Cardiac muscle cell (in vitro differentiated cells and primary cell): ENCODE results near the gene TMCC2. TPM values are rescaled to one million over a fixed set of nuclear protein-coding genes. Genes with fewer than 3 reads are reported as not detected.

Experiments
- DNase-seq, 2 donors: peaks; one replicate each; pipeline versions ENCODE4 v3.0.0 to v3.0.0-alpha.2; 2010 to 2017; ENCODE audit warnings: low read depth in 1 of 2, low spot score in 1 of 2
- H3K27ac ChIP-seq: fragments of 200-600 bp; sonication (generic); 2 replicates; pipeline ENCODE4 v1.5.1; 2016
- H3K27me3 ChIP-seq: fragments of 200-600 bp; sonication (generic); 2 replicates; pipeline ENCODE4 v1.6.0; 2016; ENCODE audit warnings: control low read depth
- H3K36me3 ChIP-seq: fragments of 200-600 bp; sonication (generic); 2 replicates; pipeline ENCODE4 v1.5.1; 2016; ENCODE audit warnings: control low read depth
- H3K4me1 ChIP-seq: fragments of 200-600 bp; sonication (generic); 2 replicates; pipeline ENCODE4 v1.8.1; 2017; ENCODE audit warnings: low read depth, mild to moderate bottlenecking, mixed run types
- H3K4me3 ChIP-seq: fragments of 200-600 bp; sonication (generic); 2 replicates; pipeline ENCODE4 v1.5.1; 2016; ENCODE audit warnings: mild to moderate bottlenecking
- H3K9me3 ChIP-seq: fragments of 200-600 bp; sonication (generic); 2 replicates; pipeline ENCODE4 v1.5.1; 2017; ENCODE audit warnings: low read depth, mild to moderate bottlenecking, control low read depth
- polyA plus RNA-seq: library from polyadenylated mRNA; unstranded; fragments of >200 nt; fragmentation: Nextera tagmentation; extraction: Ambion mirVana; gene quantifications from 2 replicates; pipeline ENCODE4 v1.2.1, GENCODE V29; 2016
- total RNA-seq: library from RNA; depleted of rRNA; stranded (reverse); fragments of >200 nt; gene quantifications from 2 replicates; pipeline ENCODE4 v1.2.3, GENCODE V29; 2016
- TF ChIP-seq, protein P1 (sequence below): IDR thresholded peaks from 2 replicates; pipeline ENCODE4 v1.5.1; 2012; ENCODE audit warnings: low read depth, mild to moderate bottlenecking, low read length

Gene TMCC2
- total and polyA plus RNA-seq, 2 experiments from 2014 or later: 6.3 to 10.9 TPM

DNA sequence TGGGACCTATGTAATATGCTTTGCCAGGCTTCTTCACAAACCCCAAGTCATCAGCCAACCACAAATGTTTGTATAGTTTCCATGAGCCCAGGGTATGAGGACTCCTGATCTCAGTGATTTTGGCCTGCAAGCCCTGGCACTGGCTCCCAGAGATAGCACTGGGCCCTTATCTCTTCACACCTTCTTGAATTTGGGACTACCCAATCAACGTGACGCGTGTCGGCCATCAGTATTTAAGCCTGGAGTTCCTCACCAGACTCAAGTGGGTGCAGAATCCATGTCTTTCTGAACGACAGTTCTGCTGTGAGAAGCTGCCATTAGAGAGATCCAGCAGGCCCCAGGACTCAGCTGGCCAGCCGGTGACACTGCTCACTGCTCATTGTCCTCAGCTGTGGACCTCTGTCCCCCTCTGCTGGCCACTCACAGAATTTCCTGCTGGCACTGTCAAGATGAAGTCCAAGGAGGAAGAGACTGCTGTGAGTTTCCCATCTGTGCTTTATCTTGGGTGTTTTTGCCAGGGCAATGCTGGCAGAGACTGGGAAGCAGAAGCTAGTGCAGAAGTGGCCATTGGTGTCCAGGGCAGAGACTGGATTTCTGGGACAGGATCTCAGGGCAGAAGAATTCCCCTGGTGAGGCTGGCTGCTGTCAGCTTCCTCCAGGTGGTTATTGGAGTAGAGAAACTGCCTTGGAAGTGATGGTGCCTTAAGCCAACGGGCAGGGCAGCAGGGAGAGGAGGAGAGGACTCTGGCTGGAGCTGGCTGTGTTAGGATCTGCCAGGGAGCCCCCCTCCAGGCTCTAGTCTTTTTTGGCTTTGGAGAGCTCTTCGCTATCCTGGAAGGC lies 28.4 kb downstream of the TMCC2 start:
- Histone ChIP-seq H3K9me3 (no peaks in the 10 kb centered on the region), H3K36me3 (no peaks in the 10 kb centered on the region), H3K27ac (peak overlapping the region; percentile 0), H3K27me3 (peaks cover 47% of the 10 kb centered on the region), H3K4me3 (no peak overlapping the region), H3K4me1 (peaks cover 9% of the 10 kb centered on the region)
- peak; percentile 89 to 93 for DNase-seq
- TF ChIP-seq, protein P1, sequence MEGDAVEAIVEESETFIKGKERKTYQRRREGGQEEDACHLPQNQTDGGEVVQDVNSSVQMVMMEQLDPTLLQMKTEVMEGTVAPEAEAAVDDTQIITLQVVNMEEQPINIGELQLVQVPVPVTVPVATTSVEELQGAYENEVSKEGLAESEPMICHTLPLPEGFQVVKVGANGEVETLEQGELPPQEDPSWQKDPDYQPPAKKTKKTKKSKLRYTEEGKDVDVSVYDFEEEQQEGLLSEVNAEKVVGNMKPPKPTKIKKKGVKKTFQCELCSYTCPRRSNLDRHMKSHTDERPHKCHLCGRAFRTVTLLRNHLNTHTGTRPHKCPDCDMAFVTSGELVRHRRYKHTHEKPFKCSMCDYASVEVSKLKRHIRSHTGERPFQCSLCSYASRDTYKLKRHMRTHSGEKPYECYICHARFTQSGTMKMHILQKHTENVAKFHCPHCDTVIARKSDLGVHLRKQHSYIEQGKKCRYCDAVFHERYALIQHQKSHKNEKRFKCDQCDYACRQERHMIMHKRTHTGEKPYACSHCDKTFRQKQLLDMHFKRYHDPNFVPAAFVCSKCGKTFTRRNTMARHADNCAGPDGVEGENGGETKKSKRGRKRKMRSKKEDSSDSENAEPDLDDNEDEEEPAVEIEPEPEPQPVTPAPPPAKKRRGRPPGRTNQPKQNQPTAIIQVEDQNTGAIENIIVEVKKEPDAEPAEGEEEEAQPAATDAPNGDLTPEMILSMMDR: peak; percentile 98

DNA sequence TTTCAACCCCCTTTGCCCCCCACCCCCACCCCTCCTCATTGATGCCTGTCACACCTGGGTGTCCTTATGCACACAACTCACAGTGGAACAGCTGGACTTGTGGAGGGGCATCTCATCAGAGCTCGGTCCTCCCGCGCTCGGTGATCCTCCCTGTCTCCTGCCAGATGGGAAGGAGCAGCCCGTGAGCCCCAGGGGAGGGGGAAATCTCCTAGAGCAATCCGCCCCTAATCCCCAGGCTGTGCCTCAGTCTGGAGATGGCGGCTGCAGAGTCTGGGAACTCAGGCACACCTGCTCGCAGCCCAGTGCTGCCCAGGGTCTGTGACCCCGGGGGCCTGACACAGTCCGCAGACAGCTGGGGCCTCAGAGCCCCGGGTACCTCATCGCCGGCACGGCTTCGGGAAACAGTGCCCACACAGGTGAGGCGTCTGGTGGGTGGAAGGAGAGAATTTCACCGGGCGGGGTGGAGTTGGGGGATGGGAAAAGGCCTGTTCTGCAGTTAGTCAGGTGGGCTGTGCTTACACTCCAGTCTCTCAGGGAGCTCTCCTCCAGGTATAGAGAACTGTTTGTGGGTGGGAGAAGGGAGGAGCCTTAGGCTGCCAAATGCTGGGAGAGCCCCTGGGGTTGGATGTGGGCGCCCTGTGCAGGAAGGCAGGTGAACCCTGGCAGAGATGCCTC lies 29.3 kb downstream of the TMCC2 start:
- Histone ChIP-seq H3K4me1 (peaks cover 9% of the 10 kb centered on the region), H3K9me3 (no peaks in the 10 kb centered on the region), H3K36me3 (no peaks in the 10 kb centered on the region), H3K27ac (no peak overlapping the region), H3K27me3 (peaks cover 40% of the 10 kb centered on the region), H3K4me3 (no peak overlapping the region)
- DNase-seq: no peak
- TF ChIP-seq, protein P1: no peak

DNA sequence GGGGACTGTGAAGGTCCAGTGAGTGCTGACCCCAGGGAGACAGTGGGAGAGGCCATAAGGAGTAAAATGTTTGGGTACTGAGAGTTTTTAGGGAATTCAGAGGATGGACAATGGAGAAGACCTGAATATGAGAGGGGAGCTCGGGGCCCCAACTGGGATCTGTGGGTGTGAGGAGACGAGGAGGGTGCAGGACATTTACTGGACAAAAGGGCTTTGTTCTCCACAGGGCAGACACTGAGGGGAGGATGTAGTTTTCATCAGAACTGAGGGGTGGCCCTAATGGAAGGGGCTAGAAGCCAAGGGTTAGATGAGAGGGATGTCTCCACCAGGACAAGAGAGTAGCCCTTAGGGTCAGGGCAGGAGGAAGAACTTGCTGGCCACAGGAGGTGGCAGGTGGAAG lies 30.0 kb downstream of the TMCC2 start:
- no peaks in the 10 kb centered on the region for H3K9me3 ChIP-seq
- no peak overlapping the region for H3K4me3 ChIP-seq

DNA sequence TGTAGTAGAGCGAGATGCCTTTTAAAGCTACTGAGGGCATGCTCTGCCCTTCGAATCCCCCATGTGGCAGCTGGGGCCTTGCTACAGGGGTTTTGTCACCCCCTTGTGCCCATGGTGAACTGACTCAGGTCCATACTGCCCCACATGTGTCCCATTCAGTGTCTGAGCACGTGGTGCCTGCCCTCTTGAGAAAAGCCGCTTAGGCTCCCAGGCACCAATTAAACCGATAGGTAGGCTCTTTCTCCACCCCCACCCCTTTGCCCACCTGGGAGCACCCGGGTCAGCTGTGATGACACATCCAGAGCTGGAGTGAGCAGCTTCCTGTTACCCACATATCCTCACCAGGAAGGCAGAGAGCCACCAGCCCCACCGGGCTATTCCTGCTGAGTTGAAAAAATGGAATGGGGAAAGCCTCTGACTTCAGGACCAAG lies 30.5 kb downstream of the TMCC2 start:
- Histone ChIP-seq H3K4me3 (no peak overlapping the region), H3K27ac (no peak overlapping the region), H3K36me3 (no peaks in the 10 kb centered on the region), H3K9me3 (no peaks in the 10 kb centered on the region), H3K27me3 (peaks cover 30% of the 10 kb centered on the region), H3K4me1 (peaks cover 9% of the 10 kb centered on the region)
- TF ChIP-seq, protein P1: no peak
- DNase-seq: no peak

More for the DNA sequence above, 30.0 kb downstream of the TMCC2 start:
- TF ChIP-seq, protein P1: no peak
- no peak overlapping the region for H3K27ac ChIP-seq
- no peak for DNase-seq
- no peaks in the 10 kb centered on the region for H3K36me3 ChIP-seq
- H3K27me3 ChIP-seq: peaks cover 33% of the 10 kb centered on the region
- peaks cover 9% of the 10 kb centered on the region for H3K4me1 ChIP-seq

DNA sequence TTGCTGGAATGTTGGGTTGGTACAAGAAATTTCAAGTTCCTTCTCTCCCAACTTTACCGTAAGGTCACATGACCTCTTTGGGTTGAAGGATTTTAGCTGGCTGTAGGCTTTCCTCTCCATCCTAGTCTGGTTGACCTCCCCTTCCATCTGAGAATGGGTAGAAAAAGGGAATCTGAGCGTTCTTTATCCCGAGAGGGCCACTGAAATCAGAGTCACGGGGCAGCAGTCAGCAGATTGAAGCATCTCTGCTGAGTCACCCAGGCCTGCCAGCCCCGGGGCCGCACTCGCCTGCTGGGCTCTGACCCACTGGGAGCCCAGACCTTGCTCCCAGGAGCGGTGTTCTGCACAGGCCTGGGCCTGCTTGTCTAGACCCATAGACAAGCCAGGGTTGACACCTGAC lies 31.0 kb downstream of the TMCC2 start:
- H3K9me3 ChIP-seq: no peaks in the 10 kb centered on the region
- H3K4me1 ChIP-seq: peaks cover 9% of the 10 kb centered on the region
- peaks cover 26% of the 10 kb centered on the region for H3K27me3 ChIP-seq
- H3K36me3 ChIP-seq: no peaks in the 10 kb centered on the region
- no peak overlapping the region for H3K4me3 ChIP-seq
- TF ChIP-seq, protein P1: no peak
- H3K27ac ChIP-seq: no peak overlapping the region
- DNase-seq: peak in 1 of 2 donors; percentile 49
